Umbilical cord (tissue), 2 donors: ENCODE results near the gene DACH1. TPM values are rescaled to one million over a fixed set of nuclear protein-coding genes. Genes with fewer than 3 reads are reported as not detected.

Source experiments
- DNase-seq: peaks from one replicate; pipeline ENCODE4 v3.0.0-alpha.2; 2015; ENCODE audit warnings: low spot score
- total RNA-seq: library from RNA; depleted of rRNA; stranded (reverse); fragments of >200 nt; gene quantifications from one replicate; pipeline ENCODE4 v1.2.3, GENCODE V29; 2014; ENCODE audit warnings: low replicate concordance; ENCODE audit not compliant: insufficient read depth

DACH1 gene
- total RNA-seq, 1 donor from 2014 or later = 3.6 TPM

DNA sequence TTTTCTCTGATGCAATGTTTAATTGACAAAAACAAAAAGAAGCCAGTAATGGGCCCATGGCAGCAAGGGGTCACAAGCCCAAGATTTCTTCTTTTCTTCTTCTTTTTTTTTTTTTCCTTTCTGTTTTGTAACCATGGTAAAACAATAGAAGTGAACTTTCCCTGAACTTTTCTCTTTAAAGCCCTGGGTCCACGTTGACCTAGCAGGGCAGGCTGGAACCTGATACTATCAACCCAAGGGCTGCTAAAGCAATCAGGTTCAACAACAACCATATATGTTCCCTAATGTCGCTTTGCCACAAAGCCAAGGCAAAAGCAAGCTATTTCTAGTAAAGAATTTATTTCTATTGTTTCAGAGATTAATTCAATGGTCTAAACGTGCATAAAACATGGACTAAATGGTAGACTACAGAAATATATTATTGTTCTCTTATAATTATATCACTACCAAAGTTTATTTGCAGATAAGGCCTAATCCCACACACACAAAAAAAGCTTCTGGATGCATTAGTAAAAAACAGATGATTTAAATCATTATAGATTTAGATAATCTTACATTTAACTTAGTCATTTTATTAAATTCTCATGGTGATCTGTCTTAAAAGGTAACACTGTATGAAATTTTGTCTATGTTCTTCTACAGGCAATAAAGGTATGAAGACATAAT is 153.9 kb downstream of the DACH1 start:
- DNase-seq = peak; percentile 43

DNA sequence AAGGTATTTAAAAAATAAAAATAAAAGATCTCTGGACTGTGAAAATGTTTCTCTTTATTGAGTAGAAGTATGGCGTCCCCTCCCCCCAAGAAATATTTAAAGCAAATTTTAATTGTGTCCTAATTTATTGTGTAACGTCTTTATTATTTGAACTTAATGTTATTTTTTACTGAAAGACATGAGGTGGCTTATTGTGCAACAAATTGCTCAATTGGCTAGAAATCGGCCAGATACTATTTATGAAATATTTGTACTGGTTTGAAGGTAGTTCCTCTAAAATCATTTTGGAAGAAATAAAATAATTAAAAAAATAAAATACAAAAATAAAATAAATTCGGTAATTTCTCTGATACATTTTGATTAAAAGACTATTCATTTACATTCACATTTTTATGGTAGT is 162.3 kb downstream of the DACH1 start:
- no peak for DNase-seq

DNA sequence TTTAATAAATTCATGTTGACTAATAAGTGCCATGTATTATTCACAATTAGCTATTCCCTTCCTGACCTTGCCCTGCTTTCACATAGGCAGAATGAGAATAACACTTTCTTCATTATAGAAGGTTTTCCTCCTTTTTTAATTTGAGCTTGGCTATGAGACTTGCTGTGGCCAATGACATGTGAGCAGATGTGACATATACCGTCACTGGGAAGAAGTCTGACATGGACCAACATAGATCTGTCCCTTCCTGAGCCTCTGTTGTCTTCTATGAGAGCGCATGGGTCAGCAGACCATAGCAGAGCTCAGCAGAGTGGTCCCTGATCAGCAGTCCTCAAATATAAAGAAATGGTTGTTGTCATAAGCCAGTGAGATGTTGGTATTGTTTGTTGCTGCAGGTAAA is 163.9 kb downstream of the DACH1 start:
- no peak for DNase-seq

DNA sequence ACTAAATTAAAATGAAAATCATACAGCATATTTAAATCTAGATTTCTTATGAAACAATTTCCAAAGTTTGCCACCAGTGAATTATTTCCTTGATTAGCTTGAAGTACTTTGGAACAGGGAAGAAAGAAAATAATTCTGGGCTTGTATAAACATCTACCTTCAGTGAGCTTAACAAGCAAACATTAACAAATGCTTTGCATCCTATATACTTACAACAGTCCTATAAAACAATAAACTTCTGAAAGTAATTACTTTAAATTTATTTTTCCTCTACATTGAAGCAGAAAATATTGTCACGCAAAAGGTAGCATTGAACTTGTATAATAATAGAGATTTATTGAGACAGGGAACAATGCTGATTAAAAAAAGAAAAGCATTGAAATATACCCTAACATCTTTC is 164.8 kb downstream of the DACH1 start:
- no peak for DNase-seq

DNA sequence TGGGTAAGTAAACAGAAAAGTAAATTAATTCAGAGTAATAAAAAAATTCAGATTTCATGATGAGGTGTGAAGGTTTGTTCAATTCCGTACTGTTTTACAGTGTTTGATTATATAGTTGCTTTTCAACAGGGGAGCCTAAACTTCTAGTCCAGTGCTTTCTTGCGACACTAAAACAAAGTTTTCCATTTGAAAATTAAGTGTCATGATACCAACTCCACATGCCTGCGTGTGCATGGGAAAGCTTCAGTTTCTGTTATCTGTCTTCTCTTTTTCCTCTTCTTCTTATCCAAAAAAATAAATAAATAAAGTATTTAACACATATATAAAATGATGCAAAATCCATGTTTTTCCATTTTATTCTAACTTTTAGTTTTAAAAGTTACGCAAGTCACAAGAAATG is 165.3 kb downstream of the DACH1 start:
- no peak for DNase-seq

DNA sequence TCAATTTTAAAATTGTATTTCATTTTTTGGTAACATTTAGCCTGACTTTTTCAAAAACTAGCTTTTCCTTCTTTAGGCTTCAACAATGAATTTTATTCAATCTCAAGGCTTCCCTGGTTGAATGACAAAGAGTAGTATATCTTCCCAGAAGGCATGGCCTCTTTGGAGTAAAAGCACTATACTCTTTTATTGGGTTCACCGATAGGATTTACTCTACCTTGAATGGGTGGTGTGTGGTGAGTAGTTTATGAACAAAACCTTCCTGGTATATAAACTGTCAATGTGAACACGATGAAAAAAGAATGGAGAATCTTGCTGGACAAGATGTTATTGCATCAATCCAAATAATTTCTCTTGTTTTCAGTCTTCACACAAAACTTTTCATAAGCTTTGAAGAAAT is 167.7 kb downstream of the DACH1 start:
- no peak for DNase-seq

DNA sequence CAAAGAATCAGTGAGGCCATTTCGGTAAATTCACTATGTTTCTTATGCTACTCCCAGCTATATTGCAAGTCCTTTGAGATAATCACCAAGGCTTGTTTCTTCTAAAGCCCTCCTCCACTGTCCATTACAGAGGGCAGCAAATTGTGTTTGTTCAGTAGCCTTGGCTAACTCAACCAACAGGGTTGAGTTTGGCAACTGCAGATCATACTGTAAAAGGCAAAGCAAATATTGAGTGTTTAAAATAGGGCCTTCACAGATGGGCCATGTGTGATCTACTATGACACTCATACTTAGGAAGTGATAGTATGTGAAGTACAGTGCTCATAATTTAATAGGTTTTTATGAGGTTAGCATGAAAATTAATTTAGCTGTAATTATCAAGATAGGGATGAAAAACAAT is 171.3 kb downstream of the DACH1 start:
- DNase-seq = no peak

DNA sequence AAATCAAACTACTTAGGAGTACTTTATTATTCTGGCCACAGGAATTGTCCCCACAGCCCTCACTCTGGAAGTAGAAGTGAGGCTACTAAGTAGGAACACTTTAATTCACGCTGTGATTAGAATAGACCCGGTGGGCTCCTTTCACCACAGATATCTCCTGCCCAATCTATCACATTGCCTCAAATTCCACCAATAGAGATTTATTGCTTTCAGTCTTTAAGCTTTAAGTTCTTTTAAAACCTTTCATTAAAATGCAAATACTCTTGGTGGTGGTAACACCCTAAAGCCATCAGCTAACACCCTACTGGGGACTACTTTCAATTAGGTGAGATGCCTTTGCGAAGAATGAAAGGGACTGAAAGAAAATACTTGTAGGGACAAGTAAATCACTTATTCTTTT is 181.9 kb downstream of the DACH1 start:
- DNase-seq = no peak

DNA sequence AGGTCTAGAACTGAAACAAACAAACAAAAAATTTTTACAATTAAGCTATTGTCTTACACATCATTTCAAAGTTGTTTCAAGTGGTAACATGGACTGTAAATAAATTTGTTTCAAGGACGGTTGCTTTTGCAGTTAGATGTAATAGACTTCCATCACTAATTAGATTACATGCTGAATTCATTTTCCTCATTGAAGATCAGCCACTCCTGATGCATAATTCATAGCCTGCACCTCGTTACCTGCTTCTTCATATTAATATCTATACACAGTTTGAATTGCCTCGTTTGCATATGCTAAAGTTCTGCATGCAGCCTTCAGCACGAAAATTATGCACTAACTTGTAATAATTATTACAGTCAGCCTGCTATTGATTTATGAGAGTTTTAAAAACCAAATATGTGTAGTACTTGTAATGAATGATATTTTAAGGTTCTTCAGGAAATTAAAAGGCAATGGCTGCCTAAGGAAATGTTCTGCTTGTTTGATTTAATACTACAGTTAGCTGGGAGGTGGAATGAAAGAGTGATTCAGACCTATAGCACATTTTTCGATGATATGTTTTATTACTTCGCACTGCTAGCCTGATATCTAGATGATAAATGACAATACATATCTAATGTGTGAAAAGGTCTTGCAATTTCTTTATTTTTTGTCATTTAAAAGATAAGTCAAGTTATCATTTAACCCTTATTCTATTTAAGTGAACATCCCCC is 184.9 kb downstream of the DACH1 start:
- DNase-seq = no peak

DNA sequence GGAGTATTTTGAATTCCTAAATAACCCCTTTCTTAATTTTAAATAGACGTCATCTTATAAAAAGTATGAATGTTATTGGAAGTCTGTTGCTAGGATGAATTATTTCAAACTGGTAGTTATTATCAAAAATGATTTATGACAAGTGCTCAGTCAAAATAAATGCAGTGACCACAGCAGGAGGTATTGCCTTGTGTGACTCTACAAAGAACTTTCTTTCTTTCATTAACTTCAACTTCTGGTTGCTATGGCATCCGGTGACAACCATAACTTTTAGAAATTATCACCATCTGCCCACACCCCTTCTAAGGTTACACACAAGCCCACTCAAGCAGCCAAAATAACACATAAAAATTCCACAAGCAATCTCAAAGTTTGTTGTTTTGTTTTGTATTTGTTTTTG is 189.9 kb downstream of the DACH1 start:
- no peak for DNase-seq

DNA sequence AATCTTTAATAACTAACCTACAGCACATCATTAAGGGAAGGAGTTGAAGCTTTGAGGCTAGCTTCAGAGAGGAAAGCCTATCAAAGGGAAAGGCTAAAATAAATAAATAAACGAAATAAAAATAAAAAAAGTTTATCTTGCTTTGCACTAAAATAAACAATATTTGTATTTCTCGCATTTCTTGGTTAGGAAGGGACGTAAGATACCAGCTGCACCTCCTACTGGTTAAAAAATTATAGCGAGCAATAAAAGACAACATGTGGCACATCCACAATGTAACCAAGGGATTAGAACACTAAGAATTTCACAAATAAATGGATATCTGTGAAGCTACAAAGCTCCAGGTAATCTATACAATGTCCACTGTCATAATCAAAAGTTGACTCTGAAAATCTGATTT is 194.5 kb downstream of the DACH1 start:
- DNase-seq = no peak

DNA sequence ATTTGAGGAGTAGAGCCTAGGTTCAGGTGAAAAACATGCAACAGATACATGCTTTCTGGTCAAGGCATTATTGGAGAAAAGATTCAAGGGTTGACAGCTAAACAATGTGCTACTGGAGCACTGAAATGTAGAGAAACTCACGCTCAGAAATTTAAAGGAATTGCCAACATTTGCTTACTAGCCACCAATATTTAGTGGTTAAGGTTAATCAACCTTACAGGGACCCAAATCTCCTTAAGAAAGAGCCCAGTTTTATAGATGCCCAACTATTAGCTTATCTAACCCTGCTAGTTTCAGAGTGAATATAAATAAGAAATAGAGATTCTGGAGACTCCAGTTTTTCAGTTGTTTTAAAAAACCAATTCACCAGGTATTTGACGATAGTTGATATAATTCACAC is 203.6 kb downstream of the DACH1 start:
- no peak for DNase-seq

DNA sequence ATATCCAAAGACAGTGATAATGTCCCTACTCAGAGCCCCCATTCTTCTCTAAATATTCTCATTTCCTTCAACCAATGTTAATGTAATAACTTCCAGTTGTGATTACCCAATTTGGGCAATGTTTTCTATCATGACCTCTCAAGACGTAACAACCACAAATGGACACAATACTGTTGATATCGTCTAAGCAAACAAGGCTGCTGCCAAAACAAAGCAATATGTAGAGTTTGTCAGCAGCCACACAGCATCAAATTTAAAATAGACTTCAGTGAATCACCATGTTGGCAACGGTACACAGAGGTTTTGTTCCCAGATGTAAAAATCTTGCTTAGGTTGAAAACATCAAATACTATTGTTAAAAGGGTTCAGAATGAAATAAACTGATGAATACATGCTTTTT is 205.1 kb downstream of the DACH1 start:
- DNase-seq = no peak

DNA sequence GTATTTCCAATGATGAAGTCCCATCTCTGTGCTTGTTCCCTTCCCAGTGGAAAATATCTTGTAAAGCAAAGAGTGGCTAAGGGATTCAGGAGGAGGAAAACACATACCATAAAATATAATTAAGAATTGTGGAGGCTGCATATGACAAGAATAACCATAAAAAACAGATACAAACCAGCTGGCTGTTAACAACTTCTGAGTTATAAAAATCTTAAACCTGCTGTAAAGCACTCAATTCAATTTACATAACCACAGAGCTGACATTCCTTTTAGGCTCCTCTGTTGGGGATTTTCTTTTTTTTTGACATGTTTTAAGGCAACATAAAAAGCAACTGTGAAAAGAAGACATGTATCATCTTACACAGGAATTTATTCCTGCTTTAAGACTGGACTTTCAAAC is 207.6 kb downstream of the DACH1 start:
- peak; percentile 40 for DNase-seq

DNA sequence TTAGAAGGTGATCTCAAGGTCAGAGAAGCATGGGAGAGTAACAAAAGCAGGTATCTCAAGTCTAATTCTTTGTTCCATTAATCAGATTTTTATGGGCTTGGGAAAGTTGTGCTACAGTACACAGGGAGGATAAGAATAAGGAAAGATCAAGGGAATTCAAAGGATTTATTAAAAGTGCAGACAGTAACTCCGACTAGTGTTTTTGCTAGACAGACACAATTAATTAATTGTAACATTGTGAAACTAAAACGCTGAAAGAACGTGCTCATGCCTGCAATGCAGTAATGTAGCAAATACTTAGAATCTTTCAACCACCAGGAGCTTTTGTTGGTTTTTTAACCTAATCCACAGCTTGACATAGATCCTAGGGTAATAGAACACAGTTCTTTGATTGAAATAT is 221.5 kb downstream of the DACH1 start:
- no peak for DNase-seq

DNA sequence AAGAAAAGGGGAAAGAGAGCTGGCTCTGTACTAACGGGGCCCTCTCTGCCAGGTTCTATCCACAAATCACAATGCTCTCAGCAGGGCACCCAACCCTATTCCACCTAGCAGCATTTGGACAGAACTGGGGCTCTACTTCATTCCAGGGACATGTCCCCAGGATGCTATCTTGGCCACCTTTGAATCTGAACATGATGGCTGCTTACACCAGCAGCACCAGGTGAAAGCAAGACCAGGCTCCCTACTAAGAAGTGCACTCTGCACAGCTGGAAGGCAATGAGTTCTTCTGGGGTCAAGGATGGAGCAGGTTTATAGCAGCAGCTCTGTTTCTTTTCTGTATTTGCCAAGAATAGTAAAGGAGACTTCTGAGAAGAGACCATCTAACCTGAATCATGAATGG is 222.4 kb downstream of the DACH1 start:
- no peak for DNase-seq

DNA sequence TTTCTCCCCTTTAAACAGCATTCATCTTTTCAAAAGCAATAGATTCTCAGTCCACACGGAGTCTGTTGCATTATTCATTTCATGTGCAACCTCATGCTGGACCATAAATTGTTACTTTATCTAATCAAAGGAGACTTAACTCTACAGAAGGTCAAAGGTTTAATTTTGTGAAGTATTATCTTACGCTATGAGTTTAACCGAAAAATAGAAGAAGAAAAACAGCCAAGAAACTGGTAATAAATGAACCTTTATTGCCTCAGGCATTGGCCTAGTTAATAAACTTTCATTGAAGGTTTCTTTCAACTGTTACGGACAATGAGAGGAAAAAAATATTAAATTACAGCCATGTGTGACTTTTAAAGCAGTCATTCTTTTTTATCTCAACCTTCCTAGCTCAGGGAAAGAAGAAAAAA is 223.6 kb downstream of the DACH1 start:
- peak; percentile 53 for DNase-seq

DNA sequence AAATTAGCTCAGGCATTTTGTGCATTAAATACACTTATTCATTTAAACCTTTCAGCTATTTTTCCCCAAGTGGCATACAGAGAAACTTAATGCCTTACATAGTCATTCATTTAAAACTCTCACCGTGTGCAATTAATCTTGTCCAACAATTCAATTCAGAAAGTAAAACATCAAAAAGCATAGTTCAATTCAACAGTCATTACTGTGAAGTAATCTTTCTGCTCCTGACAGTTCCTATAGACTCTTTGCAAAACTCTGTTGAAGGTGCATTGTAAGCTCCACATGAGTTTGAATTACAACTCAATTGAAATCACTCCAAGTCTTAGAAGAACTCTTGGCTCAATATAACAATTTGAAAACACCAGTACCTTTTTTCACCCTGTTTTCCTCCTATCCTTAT is 228.3 kb downstream of the DACH1 start:
- DNase-seq = no peak

DNA sequence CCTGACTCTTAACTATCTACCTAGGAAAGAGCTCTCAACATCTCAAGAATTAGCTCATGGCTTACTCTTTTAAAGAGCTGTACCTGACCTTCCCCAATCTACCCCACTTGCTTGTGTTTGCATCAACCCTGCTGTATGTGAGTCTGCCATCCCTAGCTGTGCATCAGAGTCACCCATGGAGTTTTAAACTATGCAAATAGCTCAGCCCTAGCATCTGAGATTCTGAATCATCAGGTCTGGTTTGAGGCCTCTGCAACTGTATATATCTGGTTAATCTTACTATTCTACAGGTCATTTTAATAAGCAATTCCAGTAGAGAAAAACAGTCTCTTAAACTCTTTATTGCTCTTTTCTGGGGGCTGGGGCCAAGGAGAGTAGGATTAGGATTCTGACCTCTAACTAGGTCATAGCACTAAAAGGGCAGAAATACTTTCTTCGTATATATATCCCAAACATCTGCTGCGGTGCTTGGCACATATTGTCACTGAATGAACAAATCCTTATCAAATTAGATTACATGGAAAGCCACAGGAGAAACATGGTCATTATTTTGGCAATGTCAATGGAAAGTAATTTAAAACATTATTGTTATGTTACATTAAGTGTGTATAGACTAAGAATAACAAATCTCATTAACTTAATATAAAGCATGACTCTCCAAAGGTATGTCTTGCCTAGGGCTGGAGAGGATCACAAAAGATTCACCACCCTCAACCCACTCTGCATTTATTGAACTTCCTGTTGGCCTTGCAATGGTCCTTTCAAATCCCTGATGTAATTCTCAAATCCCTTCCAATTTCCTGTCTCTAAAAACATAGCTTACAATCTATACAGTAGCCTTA is 232.2 kb downstream of the DACH1 start:
- peak; percentile 45 for DNase-seq

DNA sequence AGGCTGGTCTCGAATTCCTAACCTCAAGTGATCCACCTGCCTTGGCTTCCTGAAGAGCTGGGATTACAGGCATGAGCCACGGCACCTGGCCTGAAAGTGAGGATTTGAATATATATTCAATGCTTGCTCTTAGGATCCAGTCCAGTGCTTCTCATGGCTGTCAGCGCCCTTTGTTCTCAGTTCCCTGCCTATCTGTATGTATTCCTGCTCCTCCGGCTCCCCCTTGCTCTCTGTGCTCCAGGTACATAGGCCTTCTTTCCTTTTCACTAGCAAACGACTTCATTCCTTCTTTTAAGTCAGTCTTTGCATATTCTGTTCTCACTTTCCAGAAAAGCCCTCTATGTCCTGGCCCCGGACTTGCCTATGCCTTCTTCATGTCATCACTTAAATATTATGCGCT is 232.8 kb downstream of the DACH1 start:
- no peak for DNase-seq

DNA sequence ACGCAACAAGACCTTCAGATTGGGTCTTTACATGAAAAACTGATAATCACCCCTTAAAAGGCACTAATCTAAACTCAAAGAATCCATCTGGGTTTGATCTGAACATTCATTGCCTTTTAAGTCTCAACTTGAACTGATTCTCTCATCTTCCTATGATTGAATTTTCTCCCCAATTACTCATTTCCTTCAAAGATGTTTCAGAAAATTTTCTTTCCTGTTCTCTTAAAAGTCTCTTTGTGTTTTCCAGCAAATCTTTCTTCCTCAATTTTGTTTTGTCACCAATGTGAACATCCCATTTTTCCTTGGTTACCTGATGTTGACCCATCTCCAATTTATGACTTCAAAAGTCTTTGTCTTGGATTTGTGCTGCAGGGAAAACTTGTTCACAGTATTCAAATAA is 234.3 kb downstream of the DACH1 start:
- no peak for DNase-seq

DNA sequence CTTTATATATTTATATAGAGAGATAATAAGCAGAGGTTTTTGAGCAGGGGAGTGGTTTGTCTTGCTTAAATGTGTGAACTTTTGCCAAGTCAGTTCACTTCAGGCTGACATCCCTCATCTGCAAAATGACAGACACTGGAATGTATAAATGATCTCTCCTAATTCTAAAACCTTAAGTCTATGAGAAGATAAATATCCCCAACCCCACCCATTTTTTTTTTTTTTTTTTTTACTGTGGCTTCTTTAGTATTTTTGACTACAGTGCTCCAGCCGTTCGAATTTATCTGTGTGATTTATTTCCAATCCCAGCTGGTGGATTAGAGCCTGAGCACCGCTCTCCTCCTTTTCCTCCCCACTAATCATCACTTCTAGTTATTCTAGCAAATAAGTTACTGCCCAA is 234.8 kb downstream of the DACH1 start:
- DNase-seq = peak; percentile 93

DNA sequence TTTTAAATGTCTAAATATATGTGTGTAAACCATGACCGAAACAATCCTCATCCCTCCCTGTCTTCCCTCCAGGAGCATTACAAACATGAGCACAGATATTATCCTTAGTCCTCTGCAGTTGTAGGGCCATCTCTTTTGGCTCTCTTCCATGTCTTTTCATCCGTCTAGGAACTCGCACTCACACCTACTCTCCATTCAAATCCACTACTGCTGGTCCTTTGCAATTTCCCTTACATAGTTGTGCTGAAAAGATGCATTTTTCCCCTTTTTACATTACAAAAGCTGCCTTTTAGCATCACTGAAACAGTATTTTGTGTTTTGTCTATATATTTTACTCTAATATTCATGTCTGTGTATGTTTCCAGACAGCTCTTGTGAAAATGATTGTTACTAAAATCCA is 237.8 kb downstream of the DACH1 start:
- DNase-seq = no peak
